Duodenal mucosa (tissue), 2 donors: ENCODE results near the gene TMEM167A.

Experiments used
- H3K27ac ChIP-seq: one replicate; pipeline ENCODE4 v1.7.0; 2013; ENCODE audit warnings: low read depth, low read length
- H3K27me3 ChIP-seq, 2 donors: one replicate each; pipeline ENCODE4 v1.7.0; 2013; ENCODE audit warnings: low read length in 2 of 2, control low read depth in 1 of 2; ENCODE audit not compliant: insufficient read depth in 2 of 2, control insufficient read depth in 1 of 2
- H3K36me3 ChIP-seq, 2 donors: one replicate each; pipeline ENCODE4 v1.7.0; 2013; ENCODE audit warnings: low read length in 2 of 2, control low read depth in 1 of 2; ENCODE audit not compliant: insufficient read depth in 2 of 2, control insufficient read depth in 1 of 2
- H3K4me1 ChIP-seq, 2 donors: one replicate each; pipeline ENCODE4 v1.7.0; 2013; ENCODE audit warnings: low read length in 2 of 2, control low read depth in 1 of 2; ENCODE audit not compliant: insufficient read depth in 2 of 2, control insufficient read depth in 1 of 2
- H3K4me3 ChIP-seq, 2 donors: one replicate each; pipeline ENCODE4 v1.7.0; 2013; ENCODE audit warnings: low read length in 2 of 2, low read depth in 1 of 2
- H3K9ac ChIP-seq, 2 donors: one replicate each; pipeline ENCODE4 v1.7.0; 2013; ENCODE audit warnings: low read length in 2 of 2, low read depth in 1 of 2
- H3K9me3 ChIP-seq, 2 donors: one replicate each; pipeline ENCODE4 v1.7.0; 2013; ENCODE audit warnings: low read length in 2 of 2, control low read depth in 1 of 2; ENCODE audit not compliant: control insufficient read depth in 1 of 2

Gene TMEM167A

GRCh38 chr5:83038924-83039323 is 38.3 kb downstream of the TMEM167A start:
- Histone ChIP-seq H3K9ac (no peak overlapping the region), H3K4me3 (no peak overlapping the region), H3K4me1 (peaks cover 10 to 14% of the 10 kb centered on the region in 2 donors), H3K27ac (no peak overlapping the region), H3K27me3 (no peaks in the 10 kb centered on the region), H3K36me3 (no peaks in the 10 kb centered on the region), H3K9me3 (no peaks in the 10 kb centered on the region)

GRCh38 chr5:83036991-83037575 is 40.1 kb downstream of the TMEM167A start:
- H3K4me1 ChIP-seq: peaks cover 2 to 4% of the 10 kb centered on the region in 2 donors
- H3K36me3 ChIP-seq: no peaks in the 10 kb centered on the region
- H3K27ac ChIP-seq: no peak overlapping the region
- no peak overlapping the region for H3K4me3 ChIP-seq
- no peak overlapping the region for H3K9ac ChIP-seq
- no peaks in the 10 kb centered on the region for H3K9me3 ChIP-seq
- no peaks in the 10 kb centered on the region for H3K27me3 ChIP-seq

GRCh38 chr5:83035373-83036100 is 41.7 kb downstream of the TMEM167A start:
- Histone ChIP-seq H3K36me3 (no peaks in the 10 kb centered on the region), H3K4me1 (no peaks in the 10 kb centered on the region), H3K4me3 (no peak overlapping the region), H3K27me3 (no peaks in the 10 kb centered on the region), H3K9me3 (no peaks in the 10 kb centered on the region), H3K9ac (no peak overlapping the region), H3K27ac (no peak overlapping the region)

- Histone ChIP-seq H3K27me3 (no peaks in the 10 kb centered on the region), H3K36me3 (no peaks in the 10 kb centered on the region), H3K9ac (no peak overlapping the region), H3K4me3 (no peak overlapping the region), H3K27ac (no peak overlapping the region), H3K4me1 (no peaks in the 10 kb centered on the region), H3K9me3 (no peaks in the 10 kb centered on the region)
Observed at GRCh38 chr5:83034528-83035207, 42.5 kb downstream of the TMEM167A start.

- Histone ChIP-seq H3K4me1 (peaks cover 0 to 4% of the 10 kb centered on the region in 2 donors), H3K9ac (no peak overlapping the region), H3K4me3 (no peak overlapping the region), H3K9me3 (no peaks in the 10 kb centered on the region), H3K36me3 (no peaks in the 10 kb centered on the region), H3K27ac (no peak overlapping the region), H3K27me3 (no peaks in the 10 kb centered on the region)
Observed at GRCh38 chr5:83034036-83034435, 43.2 kb downstream of the TMEM167A start.

- no peak overlapping the region for H3K27ac ChIP-seq
- no peaks in the 10 kb centered on the region for H3K27me3 ChIP-seq
- no peaks in the 10 kb centered on the region for H3K36me3 ChIP-seq
- no peaks in the 10 kb centered on the region for H3K9me3 ChIP-seq
- H3K4me1 ChIP-seq: peaks cover 0 to 4% of the 10 kb centered on the region in 2 donors
- H3K4me3 ChIP-seq: no peak overlapping the region
- no peak overlapping the region for H3K9ac ChIP-seq
Observed at GRCh38 chr5:83031381-83031780, 45.8 kb downstream of the TMEM167A start.

GRCh38 chr5:83029912-83030311 is 47.3 kb downstream of the TMEM167A start:
- Histone ChIP-seq H3K9ac (no peak overlapping the region), H3K4me1 (peaks cover 0 to 4% of the 10 kb centered on the region in 2 donors), H3K36me3 (no peaks in the 10 kb centered on the region), H3K4me3 (no peak overlapping the region), H3K9me3 (no peaks in the 10 kb centered on the region), H3K27me3 (no peaks in the 10 kb centered on the region), H3K27ac (no peak overlapping the region)

- Histone ChIP-seq H3K27ac (no peak overlapping the region), H3K27me3 (no peaks in the 10 kb centered on the region), H3K4me3 (no peak overlapping the region), H3K9me3 (no peaks in the 10 kb centered on the region), H3K36me3 (no peaks in the 10 kb centered on the region), H3K4me1 (peaks cover 0 to 4% of the 10 kb centered on the region in 2 donors), H3K9ac (no peak overlapping the region)
Observed at GRCh38 chr5:83026930-83027687, 50.1 kb downstream of the TMEM167A start.

GRCh38 chr5:83026516-83026915 is 50.7 kb downstream of the TMEM167A start:
- H3K27ac ChIP-seq: no peak overlapping the region
- H3K4me3 ChIP-seq: no peak overlapping the region
- H3K4me1 ChIP-seq: peaks cover 0 to 4% of the 10 kb centered on the region in 2 donors
- no peaks in the 10 kb centered on the region for H3K27me3 ChIP-seq
- no peaks in the 10 kb centered on the region for H3K36me3 ChIP-seq
- no peaks in the 10 kb centered on the region for H3K9me3 ChIP-seq
- no peak overlapping the region for H3K9ac ChIP-seq
